Left lung (tissue), 10 donors: ENCODE results near the gene ZNF318. TPM values are rescaled to one million over a fixed set of nuclear protein-coding genes. Genes with fewer than 3 reads are reported as not detected.
"Not testable (repeated sequence)": the region's sequence is repeated elsewhere in the genome, so short reads cannot be mapped to it uniquely, and the experiment has no call there.

Experiments
- ATAC-seq: fragments of 200-7000 bp; cut with Tn5 transposase; one replicate; pipeline ENCODE4 v1.9.1; 2020; ENCODE audit warnings: moderate library complexity
- DNase-seq, 4 donors: peaks; one replicate each; pipeline ENCODE4 v3.0.0-alpha.2; 2013 to 2020
- H3K27ac ChIP-seq, 2 donors: fragments of 200-600 bp; sonication (generic) in 1 of 2; one replicate each; pipeline versions ENCODE4 v1.5.0 to v1.8.0; 2020 to 2021
- H3K27me3 ChIP-seq, 2 donors: fragments of 200-600 bp; sonication (generic) in 1 of 2; one replicate each; pipeline versions ENCODE4 v1.5.0 to v1.8.0; 2020 to 2021
- H3K36me3 ChIP-seq, 2 donors: fragments of 200-600 bp; sonication (generic) in 1 of 2; one replicate each; pipeline versions ENCODE4 v1.5.0 to v1.8.0; 2020 to 2021
- H3K4me1 ChIP-seq, 2 donors: fragments of 200-600 bp; one replicate each; pipeline ENCODE4 v1.8.0; 2021
- H3K4me3 ChIP-seq, 2 donors: fragments of 200-600 bp; sonication (generic) in 1 of 2; one replicate each; pipeline versions ENCODE4 v1.5.0 to v1.8.0; 2020 to 2021; ENCODE audit warnings: mild to moderate bottlenecking in 1 of 2
- H3K9me3 ChIP-seq, 2 donors: fragments of 200-600 bp; sonication (generic) in 1 of 2; one replicate each; pipeline versions ENCODE4 v1.5.0 to v1.8.0; 2020 to 2021
- intact Hi-C, 2 donors: fragments of 100-400 bp; cut with DNase I; formaldehyde crosslinking; loops; one replicate each; pipeline versions ENCODE4 v1.11.2 to v1.14.2; 2022
- polyA plus RNA-seq, 6 donors: library from polyadenylated mRNA; unstranded; fragments of 120-200 nt; gene quantifications; one replicate each; pipeline ENCODE4 v1.2.1, GENCODE V29; 2013; ENCODE audit not compliant: insufficient read length in 6 of 6
- total RNA-seq, 2 donors: library from RNA; stranded (reverse); fragmentation: NEBNext Ultra II Directional; extraction: Animal tissue kit (Norgen Biotek cat#: 25700); gene quantifications; one replicate each; pipeline ENCODE4 v1.2.1, GENCODE V29; 2021
- TF ChIP-seq, protein P1 (sequence below), 2 donors: fragments of 200-600 bp; sonication (generic) in 1 of 2; IDR thresholded peaks; one replicate each; pipeline versions ENCODE4 v1.5.0 to v1.8.0; 2021; ENCODE audit warnings: antibody characterized with exemption in 2 of 2
- donor health status: DM: no; HTN: yes; CAD: no.
- donor health status: DM: no; HTN: no; CAD: no.

Gene ZNF318
- total and polyA plus RNA-seq, 8 donors: 13.3 to 37.6 (median 31.8) TPM

DNA sequence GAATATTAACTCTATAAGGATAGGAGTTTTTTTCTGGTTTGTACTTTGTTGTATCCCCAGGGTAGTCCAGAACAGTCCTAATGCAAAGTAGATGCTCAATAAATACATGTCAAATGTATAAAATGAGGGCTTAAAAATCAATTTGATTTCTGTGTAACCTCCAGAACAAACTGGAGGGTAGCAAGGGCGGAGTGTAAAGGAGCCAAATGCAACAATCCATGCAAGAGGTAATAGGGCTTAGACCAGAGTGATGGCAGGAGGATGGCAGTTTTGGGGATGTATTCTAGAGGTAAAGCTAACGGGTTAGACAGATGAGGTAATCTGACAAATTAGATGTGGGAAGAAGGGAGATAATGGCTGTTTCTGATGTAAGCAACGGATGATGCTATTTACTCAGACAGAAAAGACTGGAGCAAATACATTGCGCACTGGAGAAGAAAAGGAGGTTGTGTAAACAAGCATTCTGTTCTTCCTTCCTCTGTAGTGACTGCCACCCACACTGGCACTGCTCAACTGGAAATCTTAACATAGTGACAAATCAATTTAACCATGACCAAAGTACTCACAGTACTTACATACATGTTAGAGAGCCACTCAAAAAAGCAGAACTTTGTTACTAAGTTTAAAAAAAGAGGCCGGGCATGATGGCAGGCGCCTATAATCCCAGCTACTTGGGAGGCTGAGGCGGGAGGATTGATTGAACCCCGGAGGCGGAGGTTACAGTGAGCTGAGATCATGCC, 2.0 kb downstream of the ZNF318 start:
- H3K27me3 ChIP-seq: no peaks in the 10 kb centered on the region
- H3K4me1 ChIP-seq: peaks cover 14 to 29% of the 10 kb centered on the region in 2 donors
- peaks cover 0 to 31% of the 10 kb centered on the region in 2 donors for H3K36me3 ChIP-seq
- ATAC-seq (no peak), DNase-seq (no peak)
- peak overlapping the region in 1 of 2 donors; percentile 76 for H3K4me3 ChIP-seq
- intact Hi-C loops: no loop called here
- H3K9me3 ChIP-seq: no peaks in the 10 kb centered on the region
- TF ChIP-seq, protein P1, sequence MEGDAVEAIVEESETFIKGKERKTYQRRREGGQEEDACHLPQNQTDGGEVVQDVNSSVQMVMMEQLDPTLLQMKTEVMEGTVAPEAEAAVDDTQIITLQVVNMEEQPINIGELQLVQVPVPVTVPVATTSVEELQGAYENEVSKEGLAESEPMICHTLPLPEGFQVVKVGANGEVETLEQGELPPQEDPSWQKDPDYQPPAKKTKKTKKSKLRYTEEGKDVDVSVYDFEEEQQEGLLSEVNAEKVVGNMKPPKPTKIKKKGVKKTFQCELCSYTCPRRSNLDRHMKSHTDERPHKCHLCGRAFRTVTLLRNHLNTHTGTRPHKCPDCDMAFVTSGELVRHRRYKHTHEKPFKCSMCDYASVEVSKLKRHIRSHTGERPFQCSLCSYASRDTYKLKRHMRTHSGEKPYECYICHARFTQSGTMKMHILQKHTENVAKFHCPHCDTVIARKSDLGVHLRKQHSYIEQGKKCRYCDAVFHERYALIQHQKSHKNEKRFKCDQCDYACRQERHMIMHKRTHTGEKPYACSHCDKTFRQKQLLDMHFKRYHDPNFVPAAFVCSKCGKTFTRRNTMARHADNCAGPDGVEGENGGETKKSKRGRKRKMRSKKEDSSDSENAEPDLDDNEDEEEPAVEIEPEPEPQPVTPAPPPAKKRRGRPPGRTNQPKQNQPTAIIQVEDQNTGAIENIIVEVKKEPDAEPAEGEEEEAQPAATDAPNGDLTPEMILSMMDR (IDR thresholded peaks at IDR 0.05): no peak
- no peak overlapping the region for H3K27ac ChIP-seq

DNA sequence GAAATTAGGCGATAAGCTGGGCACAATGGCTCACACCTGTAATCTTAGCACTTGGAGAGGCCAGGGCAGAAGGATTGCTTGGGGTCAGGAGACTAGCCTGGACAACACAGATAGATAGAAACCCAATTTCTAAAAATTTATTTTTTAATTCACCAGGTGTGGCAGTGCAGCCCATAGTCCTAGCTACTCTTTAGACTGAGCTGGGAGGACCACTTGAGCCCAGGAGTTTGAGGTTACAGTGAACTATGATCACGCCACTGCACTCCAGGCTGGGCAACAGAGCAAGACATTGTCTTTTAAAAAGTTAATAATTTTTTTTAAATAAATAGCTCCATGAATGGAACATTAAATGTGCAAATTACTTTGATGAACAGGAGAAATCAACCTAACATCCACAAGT, 8.2 kb downstream of the ZNF318 start:
- Histone ChIP-seq H3K9me3 (no peaks in the 10 kb centered on the region), H3K27me3 (no peaks in the 10 kb centered on the region), H3K27ac (no peak overlapping the region), H3K4me3 (no peak overlapping the region), H3K36me3 (peaks cover 0 to 78% of the 10 kb centered on the region in 2 donors), H3K4me1 (no peaks in the 10 kb centered on the region)
- DNase-seq (no peak), ATAC-seq (no peak)
- TF ChIP-seq, protein P1 (IDR thresholded peaks at IDR 0.05): no peak
- intact Hi-C loops: no loop called here

GRCh38 chr6:43359831-43360230, 9.6 kb downstream of the ZNF318 start:
- TF ChIP-seq, protein P1 (IDR thresholded peaks at IDR 0.05): no peak
- Histone ChIP-seq H3K4me1 (no peaks in the 10 kb centered on the region), H3K27me3 (no peaks in the 10 kb centered on the region), H3K27ac (no peak overlapping the region), H3K4me3 (no peak overlapping the region), H3K9me3 (no peaks in the 10 kb centered on the region), H3K36me3 (peaks cover 4 to 85% of the 10 kb centered on the region in 2 donors)
- ATAC-seq: no peak
- intact Hi-C loops: no loop called here
- DNase-seq: no peak

DNA sequence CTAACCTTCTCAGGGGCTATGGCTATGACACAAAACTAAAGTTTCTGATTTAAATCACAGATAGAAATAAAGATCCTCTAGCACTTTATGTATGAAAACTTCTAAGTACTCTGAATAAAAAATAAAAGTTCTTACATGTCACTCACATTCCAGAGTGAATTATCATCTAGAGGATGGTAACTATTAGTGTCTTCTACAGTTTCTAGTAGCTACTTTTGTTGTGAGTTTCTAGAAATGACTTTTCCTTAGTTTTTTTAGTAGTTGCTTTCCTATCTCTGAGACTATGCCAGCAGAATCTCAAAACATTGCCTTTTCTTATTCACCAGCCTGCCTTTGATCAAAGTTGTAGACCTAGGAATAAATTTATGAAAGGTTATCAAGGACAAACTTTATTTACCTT, 10.1 kb downstream of the ZNF318 start:
- TF ChIP-seq, protein P1 (IDR thresholded peaks at IDR 0.05): no peak
- Histone ChIP-seq H3K27me3 (no peaks in the 10 kb centered on the region), H3K9me3 (no peaks in the 10 kb centered on the region), H3K4me1 (no peaks in the 10 kb centered on the region), H3K27ac (no peak overlapping the region), H3K36me3 (peaks cover 7 to 85% of the 10 kb centered on the region in 2 donors), H3K4me3 (no peak overlapping the region)
- intact Hi-C loops: no loop called here
- ATAC-seq (no peak), DNase-seq (no peak)

DNA sequence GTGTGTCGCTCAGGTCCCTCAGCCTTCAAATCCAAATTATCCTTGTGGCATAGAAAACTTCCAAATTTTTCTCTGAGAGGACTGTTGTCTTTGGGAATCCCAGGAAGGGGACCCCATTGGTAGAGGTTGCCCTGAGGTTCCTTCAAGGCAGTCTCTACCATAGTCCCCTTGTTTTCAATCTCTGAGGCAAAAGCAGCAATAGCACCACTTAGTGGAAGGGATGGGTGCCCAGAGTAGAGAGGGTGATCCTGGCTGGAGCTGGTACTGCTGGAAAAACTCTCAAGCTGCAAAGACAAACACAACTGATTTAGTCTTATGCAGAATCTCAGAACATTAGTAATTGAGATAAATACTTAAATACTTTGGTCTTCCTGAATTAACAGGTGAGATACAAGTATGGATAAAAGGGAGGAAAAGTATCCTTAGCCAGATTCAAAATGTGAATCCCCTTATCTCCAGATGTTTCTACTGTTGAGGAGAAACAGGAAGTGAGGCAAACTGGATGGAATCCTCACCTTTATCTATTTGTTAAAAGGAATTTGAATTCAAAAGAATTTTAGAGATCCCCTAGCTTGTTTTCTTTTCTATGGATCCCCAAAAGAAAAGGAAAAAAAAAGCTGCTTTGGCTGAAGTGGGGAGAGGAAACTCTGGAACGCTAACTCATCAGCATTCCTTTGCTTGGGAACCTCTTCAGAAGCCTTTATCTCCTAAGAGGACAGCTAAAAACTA, 13.4 kb downstream of the ZNF318 start:
- Histone ChIP-seq H3K27ac (no peak overlapping the region), H3K4me1 (no peaks in the 10 kb centered on the region), H3K27me3 (no peaks in the 10 kb centered on the region), H3K9me3 (no peaks in the 10 kb centered on the region), H3K36me3 (peaks cover 7 to 76% of the 10 kb centered on the region in 2 donors), H3K4me3 (no peak overlapping the region)
- DNase-seq (no peak), ATAC-seq (peak; percentile 38)
- TF ChIP-seq, protein P1 (IDR thresholded peaks at IDR 0.05): no peak
- intact Hi-C loops: no loop called here

- H3K4me1 ChIP-seq, DNase-seq, H3K27me3 ChIP-seq, H3K27ac ChIP-seq, H3K4me3 ChIP-seq, H3K9me3 ChIP-seq, intact Hi-C loops, ATAC-seq: not testable (repeated sequence)
- peaks cover 7 to 73% of the 10 kb centered on the region in 2 donors for H3K36me3 ChIP-seq
These were observed 17.5 kb downstream of the ZNF318 start for GRCh38 chr6:43351951-43352350.
